ENCODE results near the gene NCDN. TPM values are rescaled to one million over a fixed set of nuclear protein-coding genes. Genes with fewer than 3 reads are reported as not detected.

NCDN gene
- total RNA-seq: 10 to 100 TPM in 1 of 4 donors, 1 to 10 TPM in 3; 6.3 to 10.5 (median 7.9) TPM

- TF ChIP-seq CTCF (IDR thresholded peaks at IDR 0.05; ENCODE audit: low read depth): no peak
Observed at GRCh38 chr1:35557611-35558373, at the start of gene NCDN. Gene NCDN (plus strand): TSS chr1:35557799. CDS start chr1:35558191, 392 bp downstream.

- TF ChIP-seq CTCF (IDR thresholded peaks at IDR 0.05; ENCODE audit: low read depth): no peak
Observed at GRCh38 chr1:35507947-35508346, 49.7 kb upstream of the NCDN start.

DNA sequence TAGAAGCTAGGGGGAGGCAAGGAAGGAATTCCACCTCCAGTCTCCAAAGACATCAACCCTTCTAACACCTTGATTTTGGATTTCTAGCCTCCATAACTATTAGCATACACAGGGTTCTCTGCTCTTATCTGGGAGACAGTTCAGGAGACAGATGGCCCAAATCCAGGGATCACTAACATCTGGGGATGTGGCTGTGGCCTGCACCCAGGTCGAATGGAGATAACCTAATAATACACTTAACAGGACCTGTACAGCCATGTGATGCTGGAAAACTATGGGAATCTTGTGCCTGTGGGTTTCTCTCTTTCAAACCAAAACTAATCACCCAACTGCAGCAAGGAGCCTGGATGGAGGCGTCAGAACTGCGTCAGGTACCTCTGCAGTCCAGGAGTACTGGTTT lies 48.0 kb upstream of the NCDN start:
- TF ChIP-seq CTCF (IDR thresholded peaks at IDR 0.05; ENCODE audit: low read depth): no peak

DNA sequence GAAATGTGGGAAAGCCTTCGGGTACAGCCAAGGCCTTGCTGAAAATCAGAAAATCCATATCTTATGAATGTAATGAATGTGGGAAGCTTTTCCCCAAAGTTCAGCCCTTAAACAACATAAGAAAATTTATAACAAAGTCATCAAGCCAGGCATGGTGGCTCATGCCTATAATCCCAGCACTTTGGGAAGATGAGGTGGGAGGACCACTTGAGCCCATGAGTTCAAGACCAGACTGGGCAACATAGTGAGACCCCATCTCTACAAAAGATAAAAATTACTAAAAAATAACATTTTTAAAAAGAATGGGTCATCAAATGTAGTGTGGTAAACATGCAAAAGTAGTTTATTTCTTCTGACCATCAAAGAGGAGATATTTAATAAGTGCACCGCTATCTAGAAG lies 46.3 kb upstream of the NCDN start:
- no peak for TF ChIP-seq CTCF (IDR thresholded peaks at IDR 0.05; ENCODE audit: low read depth)

DNA sequence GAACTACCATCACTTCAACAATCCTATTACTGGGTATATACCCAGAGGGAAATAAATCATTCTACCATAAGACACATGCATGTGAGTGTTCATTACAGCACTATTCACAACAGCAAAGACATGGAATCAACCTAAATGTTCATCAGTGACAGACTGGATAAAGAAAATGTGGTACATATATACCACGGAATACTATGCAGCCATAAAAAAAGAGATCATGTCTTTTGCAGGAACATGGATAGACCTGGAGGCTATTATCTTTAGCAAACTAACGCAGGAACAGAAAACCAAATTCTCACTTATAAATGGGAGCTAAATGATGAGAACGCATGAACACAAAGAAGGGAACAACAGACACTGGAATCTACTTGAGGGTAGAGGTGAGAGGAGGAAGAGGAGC lies 39.4 kb upstream of the NCDN start:
- no peak for TF ChIP-seq CTCF (IDR thresholded peaks at IDR 0.05; ENCODE audit: low read depth)

GRCh38 chr1:35519432-35519831 lies 38.2 kb upstream of the NCDN start:
- no peak for TF ChIP-seq CTCF (IDR thresholded peaks at IDR 0.05; ENCODE audit: low read depth)

DNA sequence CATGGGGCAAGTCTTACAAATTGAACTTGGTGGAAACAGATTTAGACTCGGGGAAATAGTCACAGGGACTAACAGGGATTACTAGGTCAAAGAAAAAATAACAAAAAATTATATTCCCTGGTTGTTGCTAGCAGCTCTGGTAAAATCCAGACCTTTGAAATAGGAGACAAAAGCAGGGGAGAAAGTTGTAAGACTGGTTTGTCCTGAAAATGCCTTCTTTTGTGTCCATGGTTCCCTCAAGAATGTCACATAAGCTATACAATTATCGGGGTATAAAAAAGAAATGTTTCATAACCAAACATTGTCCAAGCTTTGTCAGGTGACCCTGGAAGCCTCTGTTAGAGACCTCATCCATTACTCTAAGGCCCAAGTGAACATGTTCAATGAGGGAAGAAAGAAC lies 33.5 kb upstream of the NCDN start:
- TF ChIP-seq CTCF (IDR thresholded peaks at IDR 0.05; ENCODE audit: low read depth): no peak
